ENCODE measurements around the gene BMP7. TPM values are rescaled to one million over a fixed set of nuclear protein-coding genes. Genes with fewer than 3 reads are reported as not detected.

Gene BMP7
- total and polyA plus RNA-seq, 2 experiments from 2014 or later = 130 to 276 TPM

DNA sequence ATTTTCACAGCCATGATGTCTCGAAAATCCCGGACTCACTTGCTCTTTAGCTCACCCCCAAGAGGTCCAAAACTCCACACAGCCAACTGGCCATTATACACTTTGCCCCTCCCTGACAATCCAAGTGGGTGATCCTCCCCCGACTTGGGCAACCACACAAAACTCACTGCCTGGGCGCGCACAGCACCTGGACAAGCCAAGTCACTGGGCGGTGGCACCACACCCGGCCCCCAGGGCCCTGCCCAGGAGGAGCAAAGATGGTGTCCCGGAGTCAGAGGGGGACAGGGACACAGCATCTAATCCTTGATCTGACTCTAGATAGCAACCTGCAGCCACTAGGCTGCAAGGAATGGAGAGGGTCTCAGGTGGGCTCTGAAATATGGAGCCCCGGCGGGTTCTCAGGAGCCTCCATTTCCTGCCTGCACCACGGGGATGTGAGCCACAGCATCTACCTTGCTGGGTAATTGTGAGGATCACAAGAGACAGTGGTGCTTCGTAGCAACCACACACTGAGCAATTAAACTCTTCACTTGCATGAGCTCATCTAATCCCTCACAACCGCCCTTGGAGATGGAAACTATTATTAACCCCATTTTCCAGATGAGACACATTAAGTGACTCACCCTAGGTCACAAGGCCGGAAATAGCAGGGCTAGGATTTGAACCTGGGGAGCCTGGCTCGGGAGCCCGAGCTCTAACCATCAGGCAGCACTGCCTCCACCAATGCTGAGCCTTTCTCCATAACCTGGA, 66.6 kb downstream of the BMP7 start:
- peaks cover 28% of the 10 kb centered on the region for H3K4me1 ChIP-seq (ENCODE audit: low read depth)
- no peak overlapping the region for H3K4me3 ChIP-seq
- H3K9me3 ChIP-seq (ENCODE audit: low read depth) = no peaks in the 10 kb centered on the region
- no peaks in the 10 kb centered on the region for H3K27me3 ChIP-seq
- no peak for DNase-seq (ENCODE audit: low read depth in 1 of 2, low spot score in 1 of 2)
- TF ChIP-seq, protein P1, sequence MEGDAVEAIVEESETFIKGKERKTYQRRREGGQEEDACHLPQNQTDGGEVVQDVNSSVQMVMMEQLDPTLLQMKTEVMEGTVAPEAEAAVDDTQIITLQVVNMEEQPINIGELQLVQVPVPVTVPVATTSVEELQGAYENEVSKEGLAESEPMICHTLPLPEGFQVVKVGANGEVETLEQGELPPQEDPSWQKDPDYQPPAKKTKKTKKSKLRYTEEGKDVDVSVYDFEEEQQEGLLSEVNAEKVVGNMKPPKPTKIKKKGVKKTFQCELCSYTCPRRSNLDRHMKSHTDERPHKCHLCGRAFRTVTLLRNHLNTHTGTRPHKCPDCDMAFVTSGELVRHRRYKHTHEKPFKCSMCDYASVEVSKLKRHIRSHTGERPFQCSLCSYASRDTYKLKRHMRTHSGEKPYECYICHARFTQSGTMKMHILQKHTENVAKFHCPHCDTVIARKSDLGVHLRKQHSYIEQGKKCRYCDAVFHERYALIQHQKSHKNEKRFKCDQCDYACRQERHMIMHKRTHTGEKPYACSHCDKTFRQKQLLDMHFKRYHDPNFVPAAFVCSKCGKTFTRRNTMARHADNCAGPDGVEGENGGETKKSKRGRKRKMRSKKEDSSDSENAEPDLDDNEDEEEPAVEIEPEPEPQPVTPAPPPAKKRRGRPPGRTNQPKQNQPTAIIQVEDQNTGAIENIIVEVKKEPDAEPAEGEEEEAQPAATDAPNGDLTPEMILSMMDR (IDR thresholded peaks at IDR 0.05; ENCODE audit: low read depth, low read length) = no peak
- H3K27ac ChIP-seq = peak overlapping the region; percentile 65
- no peaks in the 10 kb centered on the region for H3K36me3 ChIP-seq

- no peak for DNase-seq (ENCODE audit: low read depth in 1 of 2, low spot score in 1 of 2)
- Histone ChIP-seq H3K4me3 (no peak overlapping the region), H3K4me1 (ENCODE audit: low read depth) (peaks cover 18% of the 10 kb centered on the region), H3K36me3 (peaks cover 7% of the 10 kb centered on the region), H3K27me3 (no peaks in the 10 kb centered on the region), H3K9me3 (ENCODE audit: low read depth) (no peaks in the 10 kb centered on the region), H3K27ac (peak overlapping the region; percentile 30)
- TF ChIP-seq, protein P1 (IDR thresholded peaks at IDR 0.05; ENCODE audit: low read depth, low read length) = no peak
These were observed 68.0 kb downstream of the BMP7 start for GRCh38 chr20:57198132-57199072.

GRCh38 chr20:57197352-57198131, 68.9 kb downstream of the BMP7 start:
- H3K27me3 ChIP-seq = no peaks in the 10 kb centered on the region
- H3K36me3 ChIP-seq = peaks cover 8% of the 10 kb centered on the region
- no peak for DNase-seq (ENCODE audit: low read depth in 1 of 2, low spot score in 1 of 2)
- TF ChIP-seq, protein P1 (IDR thresholded peaks at IDR 0.05; ENCODE audit: low read depth, low read length) = no peak
- H3K4me1 ChIP-seq (ENCODE audit: low read depth) = peaks cover 17% of the 10 kb centered on the region
- H3K4me3 ChIP-seq = no peak overlapping the region
- peak overlapping the region; percentile 41 for H3K27ac ChIP-seq
- no peaks in the 10 kb centered on the region for H3K9me3 ChIP-seq (ENCODE audit: low read depth)

DNA sequence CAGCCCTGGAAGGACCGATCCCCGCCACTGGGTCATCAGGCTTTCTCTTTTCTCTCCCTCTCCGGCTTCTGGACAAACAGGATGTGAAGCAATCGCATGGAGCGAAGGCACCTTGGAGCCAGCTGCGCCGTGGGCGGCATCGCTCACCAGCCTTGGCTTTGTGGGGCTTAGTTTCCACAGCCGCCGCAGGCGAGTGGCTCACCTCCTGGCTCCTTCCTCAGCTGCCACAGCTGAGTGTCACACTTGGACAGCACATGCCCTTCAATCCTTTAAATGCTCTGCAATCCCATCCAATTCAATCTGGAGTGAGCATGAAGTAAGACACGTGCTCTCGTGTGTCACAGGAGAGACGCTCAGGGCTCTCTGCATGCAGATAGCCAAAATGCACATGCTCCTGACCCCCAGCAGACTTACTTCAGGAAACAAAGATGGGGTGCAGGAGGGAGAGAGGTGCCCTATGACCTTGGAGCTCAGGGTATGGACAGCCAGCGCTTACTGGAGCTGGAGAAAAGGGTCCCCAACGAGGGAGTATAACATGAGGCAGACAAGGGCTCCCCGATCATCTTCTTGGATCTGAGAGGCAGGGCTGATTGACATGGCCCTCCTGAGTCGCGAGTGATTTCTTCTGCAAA, 70.9 kb downstream of the BMP7 start:
- no peak overlapping the region for H3K4me3 ChIP-seq
- H3K27me3 ChIP-seq = no peaks in the 10 kb centered on the region
- peaks cover 5% of the 10 kb centered on the region for H3K4me1 ChIP-seq (ENCODE audit: low read depth)
- peaks cover 12% of the 10 kb centered on the region for H3K36me3 ChIP-seq
- DNase-seq (ENCODE audit: low read depth in 1 of 2, low spot score in 1 of 2) = peak in 1 of 2 donors; percentile 26
- TF ChIP-seq, protein P1 (IDR thresholded peaks at IDR 0.05; ENCODE audit: low read depth, low read length) = no peak
- H3K9me3 ChIP-seq (ENCODE audit: low read depth) = no peaks in the 10 kb centered on the region
- no peak overlapping the region for H3K27ac ChIP-seq

DNA sequence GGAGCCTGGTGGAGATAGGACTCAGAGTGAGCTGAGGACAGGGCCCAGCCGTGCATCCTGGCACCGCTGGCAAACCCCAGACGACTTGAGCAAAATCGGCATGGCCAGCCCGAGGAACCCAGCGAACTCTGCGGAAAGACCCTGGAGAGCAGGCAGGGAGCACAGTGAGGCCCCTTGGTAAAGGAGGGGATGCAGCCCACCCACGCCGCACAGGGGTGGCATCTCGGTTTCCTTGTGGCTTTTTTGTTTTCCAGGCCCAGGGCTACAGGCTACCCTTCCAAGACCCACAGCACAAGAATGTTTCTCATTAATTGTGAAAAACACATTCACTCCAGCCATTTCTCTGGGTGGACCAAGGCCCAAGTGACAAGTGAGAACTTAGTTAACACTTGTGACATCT, 71.4 kb downstream of the BMP7 start:
- H3K27ac ChIP-seq = no peak overlapping the region
- H3K9me3 ChIP-seq (ENCODE audit: low read depth) = no peaks in the 10 kb centered on the region
- no peak for DNase-seq (ENCODE audit: low read depth in 1 of 2, low spot score in 1 of 2)
- TF ChIP-seq, protein P1 (IDR thresholded peaks at IDR 0.05; ENCODE audit: low read depth, low read length) = no peak
- H3K27me3 ChIP-seq = no peaks in the 10 kb centered on the region
- H3K4me3 ChIP-seq = no peak overlapping the region
- peaks cover 5% of the 10 kb centered on the region for H3K4me1 ChIP-seq (ENCODE audit: low read depth)
- peaks cover 12% of the 10 kb centered on the region for H3K36me3 ChIP-seq

Data from cardiac muscle cell (in vitro differentiated cells and primary cell).